CD8-positive, alpha-beta memory T cell (primary cell): ENCODE results near the gene PITPNB. TPM values are rescaled to one million over a fixed set of nuclear protein-coding genes. Genes with fewer than 3 reads are reported as not detected.

Experiments used
- CTCF ChIA-PET: fragments of 350-600 bp; sonication (Branson Sonifier 250); formaldehyde crosslinking; loops from one replicate; lab custom pipeline; 2021; ENCODE audit warnings: antibody characterized with exemption; lab: Charles Lee
- POLR2A ChIA-PET: fragments of 350-600 bp; sonication (Branson Sonifier 250); formaldehyde crosslinking; loops from one replicate; lab custom pipeline; 2021; ENCODE audit warnings: antibody characterized with exemption; lab: Charles Lee
- DNase-seq, 5 donors: peaks; one replicate each; pipeline versions ENCODE4 v3.0.0 to v3.0.0-alpha.2; 2020 to 2022; ENCODE audit warnings: mixed read lengths in 1 of 5
- H3K27ac ChIP-seq: one replicate; pipeline ENCODE4 v1.7.0; 2013; ENCODE audit warnings: low read depth, mild to moderate bottlenecking, low read length, moderate library complexity
- H3K27me3 ChIP-seq: 2 replicates; pipeline ENCODE4 v1.7.0; 2013; ENCODE audit warnings: low read length, mild to moderate bottlenecking; ENCODE audit not compliant: insufficient read depth, poor library complexity, severe bottlenecking
- H3K36me3 ChIP-seq: 2 replicates; pipeline ENCODE4 v1.7.0; 2013; ENCODE audit warnings: mild to moderate bottlenecking, low read length, moderate library complexity; ENCODE audit not compliant: insufficient read depth
- H3K4me1 ChIP-seq: 2 replicates; pipeline ENCODE4 v1.7.0; 2013; ENCODE audit warnings: mild to moderate bottlenecking, low read length, moderate library complexity; ENCODE audit not compliant: insufficient read depth
- H3K4me3 ChIP-seq: 2 replicates; pipeline ENCODE4 v1.7.0; 2013; ENCODE audit warnings: mild to moderate bottlenecking, low read length
- H3K9me3 ChIP-seq: 2 replicates; pipeline ENCODE4 v1.7.0; 2013; ENCODE audit warnings: mild to moderate bottlenecking, low read length
- H3K27ac Mint-ChIP-seq, 8 donors: one replicate each; pipeline ENCODE4 v1.8.0; 2020 to 2021; ENCODE audit warnings: mixed read lengths in 8 of 8, mild to moderate bottlenecking in 6 of 8, inconsistent platforms in 3 of 8, moderate library complexity in 3 of 8
- H3K27me3 Mint-ChIP-seq, 2 donors: one replicate each; pipeline ENCODE4 v1.8.0; 2020 to 2021; ENCODE audit warnings: mixed read lengths in 2 of 2, mild to moderate bottlenecking in 1 of 2, moderate library complexity in 1 of 2
- H3K36me3 Mint-ChIP-seq, 3 donors: one replicate each; pipeline ENCODE4 v1.8.0; 2020 to 2021; ENCODE audit warnings: mixed read lengths in 3 of 3, inconsistent platforms in 1 of 3, mild to moderate bottlenecking in 1 of 3
- H3K4me1 Mint-ChIP-seq, 3 donors: one replicate each; pipeline ENCODE4 v1.8.0; 2020 to 2021; ENCODE audit warnings: mixed read lengths in 3 of 3, inconsistent platforms in 1 of 3, mild to moderate bottlenecking in 1 of 3
- H3K4me3 Mint-ChIP-seq, 7 donors: one replicate each; pipeline ENCODE4 v1.8.0; 2020 to 2021; ENCODE audit warnings: mixed read lengths in 7 of 7, mild to moderate bottlenecking in 6 of 7, moderate library complexity in 4 of 7, inconsistent platforms in 2 of 7
- H3K9me3 Mint-ChIP-seq, 5 donors: one replicate each; pipeline ENCODE4 v1.8.0; 2020 to 2022; ENCODE audit warnings: mixed read lengths in 5 of 5, mild to moderate bottlenecking in 3 of 5, moderate library complexity in 2 of 5, inconsistent platforms in 1 of 5
- polyA plus RNA-seq: library from polyadenylated mRNA; unstranded; fragments of 300-500 nt; fragmentation: Illumina TruSeq; gene quantifications from one replicate; pipeline ENCODE4 v1.2.3, GENCODE V29; 2021
- total RNA-seq, 2 experiments: library from RNA; stranded (reverse); gene quantifications; one replicate each; pipeline ENCODE4 v1.2.3, GENCODE V29; 2021

PITPNB gene
- total and polyA plus RNA-seq, 3 experiments from 2014 or later, result 64.3 to 175 (median 165) TPM

DNA sequence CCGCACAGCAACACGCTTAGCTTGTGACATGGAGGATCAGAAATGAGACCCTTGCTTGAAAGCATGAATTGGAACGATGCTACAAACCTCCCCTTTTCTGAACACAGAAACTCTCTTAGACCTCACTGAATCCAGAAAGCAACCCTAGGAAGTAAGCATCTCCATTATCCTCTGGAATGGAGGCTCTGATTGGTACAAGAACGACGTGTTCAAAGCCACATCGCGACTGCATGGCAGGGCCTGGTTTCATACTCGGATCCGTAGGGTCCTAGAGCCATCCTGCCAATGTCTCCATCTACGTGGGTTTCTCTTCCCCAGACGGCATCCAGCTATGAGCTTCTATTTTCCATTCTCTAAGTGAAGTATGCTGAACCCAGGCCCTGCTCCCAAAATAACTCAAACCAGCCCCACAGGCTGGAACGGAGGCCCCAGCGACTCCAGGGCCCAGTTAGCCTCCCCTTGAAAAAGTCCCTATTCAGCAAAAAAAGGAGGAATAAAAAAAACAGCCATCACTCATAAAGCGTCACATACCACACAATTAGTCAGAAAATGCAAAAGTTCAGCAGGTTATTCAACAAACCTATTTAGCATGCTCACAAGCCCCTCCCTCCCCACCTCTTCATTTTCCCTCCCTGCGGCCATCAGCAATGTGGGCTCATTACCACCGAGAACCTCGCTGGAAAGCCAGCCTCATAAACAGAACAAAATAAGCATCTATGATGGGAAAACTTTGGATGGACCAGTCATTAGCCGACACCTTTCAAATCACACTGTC, 110.4 kb downstream of the PITPNB start:
- Histone ChIP-seq H3K4me3 (no peak overlapping the region), H3K27me3 (peaks cover 14% of the 10 kb centered on the region), H3K36me3 (no peaks in the 10 kb centered on the region), H3K27ac (no peak overlapping the region), H3K4me1 (peaks cover 4% of the 10 kb centered on the region), H3K9me3 (no peaks in the 10 kb centered on the region)
- CTCF ChIA-PET, result interaction anchor here (1.7 kb wide), 1 partner anchor 35 kb away, joined by 3 read pairs; no protein-coding TSS in a partner anchor
- peaks cover 17 to 40% of the 10 kb centered on the region in 2 donors for H3K27me3 Mint-ChIP-seq
- peaks cover 5 to 9% (median 6%) of the 10 kb centered on the region in 3 donors for H3K4me1 Mint-ChIP-seq
- POLR2A ChIA-PET, result no interaction called here
- no peaks in the 10 kb centered on the region for H3K9me3 Mint-ChIP-seq
- peak overlapping the region in 1 of 8 donors; percentile 15 for H3K27ac Mint-ChIP-seq
- no peaks in the 10 kb centered on the region for H3K36me3 Mint-ChIP-seq
- H3K4me3 Mint-ChIP-seq, result peak overlapping the region in 1 of 7 donors; percentile 15
- no peak for DNase-seq

DNA sequence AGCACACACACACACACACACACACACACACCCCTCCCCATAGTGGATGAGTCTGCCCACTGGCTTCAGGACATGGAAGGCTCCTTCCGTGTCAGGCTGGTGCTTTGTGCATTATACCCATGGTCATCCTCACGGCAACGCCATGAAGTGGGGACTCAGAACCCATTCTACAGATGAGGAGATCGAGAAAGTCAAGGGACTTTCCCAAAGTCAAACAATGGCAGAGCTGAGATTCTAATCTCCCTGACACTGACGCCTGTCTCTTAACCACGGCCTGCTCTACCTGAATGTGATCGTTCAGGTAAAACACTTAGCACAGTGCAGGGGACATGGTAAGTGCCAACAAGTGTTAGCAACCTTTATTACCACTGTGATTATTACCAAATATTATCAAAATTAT, 113.2 kb downstream of the PITPNB start:
- Histone ChIP-seq H3K4me1 (peaks cover 9% of the 10 kb centered on the region), H3K36me3 (no peaks in the 10 kb centered on the region), H3K27ac (no peak overlapping the region), H3K27me3 (peaks cover 14% of the 10 kb centered on the region), H3K4me3 (no peak overlapping the region), H3K9me3 (no peaks in the 10 kb centered on the region)
- H3K27ac Mint-ChIP-seq, result no peak overlapping the region
- H3K4me1 Mint-ChIP-seq, result peaks cover 17 to 21% (median 19%) of the 10 kb centered on the region in 3 donors
- H3K36me3 Mint-ChIP-seq, result no peaks in the 10 kb centered on the region
- CTCF ChIA-PET, result interaction anchor here (1.1 kb wide), 1 partner anchor 1127 kb away, joined by 3 read pairs; no protein-coding TSS in a partner anchor
- peaks cover 0 to 3% (median 0%) of the 10 kb centered on the region in 5 donors for H3K9me3 Mint-ChIP-seq
- POLR2A ChIA-PET, result no interaction called here
- peak overlapping the region in 1 of 7 donors; percentile 83 for H3K4me3 Mint-ChIP-seq
- no peak for DNase-seq
- peaks cover 19 to 40% of the 10 kb centered on the region in 2 donors for H3K27me3 Mint-ChIP-seq

DNA sequence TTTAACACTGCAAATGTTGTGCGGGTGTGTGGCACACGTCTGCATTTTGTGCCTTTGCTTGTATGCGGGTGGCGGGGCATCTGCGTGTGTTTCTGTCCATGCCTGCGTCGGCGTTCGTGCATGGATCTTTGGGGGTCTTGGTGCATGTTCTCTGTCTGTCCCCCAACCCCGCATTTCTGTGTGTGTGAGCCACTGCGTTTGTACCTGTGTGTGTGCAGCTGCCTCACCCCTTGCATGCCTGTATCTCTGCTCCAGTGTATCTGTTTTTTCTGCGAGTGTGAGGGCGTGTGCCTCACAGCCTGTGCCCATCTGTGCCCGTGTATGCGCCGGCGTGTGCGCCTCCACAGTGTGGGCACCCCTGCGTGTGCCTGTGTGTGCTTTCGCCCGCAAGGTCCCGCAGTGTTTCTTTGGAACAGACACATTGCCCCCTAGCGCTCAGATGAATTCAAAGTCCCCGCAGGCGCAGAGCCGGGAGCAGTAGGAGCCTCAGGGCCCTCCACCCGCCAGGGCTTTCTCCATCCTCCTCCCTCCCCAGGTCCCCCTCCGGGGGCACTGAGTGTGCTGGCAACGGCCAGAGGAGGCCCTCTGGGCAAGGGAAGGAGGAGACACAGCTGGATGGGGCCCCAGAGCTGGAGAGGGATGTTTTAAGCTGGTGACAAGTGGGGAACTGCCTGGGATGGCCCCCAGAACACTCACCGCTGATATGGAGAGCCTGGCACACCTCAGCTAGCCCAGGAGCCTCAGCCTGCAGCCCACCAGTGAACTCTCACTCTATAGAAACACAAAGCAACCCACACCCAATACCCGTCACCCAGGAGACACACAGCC, 114.4 kb downstream of the PITPNB start:
- no peaks in the 10 kb centered on the region for H3K9me3 ChIP-seq
- peaks cover 19% of the 10 kb centered on the region for H3K27me3 ChIP-seq
- Mint-ChIP-seq H3K27me3 (peaks cover 19 to 40% of the 10 kb centered on the region in 2 donors), H3K36me3 (no peaks in the 10 kb centered on the region), H3K4me1 (peaks cover 17 to 24% (median 21%) of the 10 kb centered on the region in 3 donors), H3K27ac (no peak overlapping the region), H3K4me3 (peak overlapping the region in 6 of 7 donors; percentile 64 to 89 (median 68)), H3K9me3 (peaks cover 0 to 3% (median 0%) of the 10 kb centered on the region in 5 donors)
- CTCF ChIA-PET, result no interaction called here
- no peak overlapping the region for H3K4me3 ChIP-seq
- peak in 3 of 5 donors; percentile 16 to 57 (median 36) for DNase-seq
- no peaks in the 10 kb centered on the region for H3K36me3 ChIP-seq
- POLR2A ChIA-PET, result no interaction called here
- H3K27ac ChIP-seq, result no peak overlapping the region
- H3K4me1 ChIP-seq, result peaks cover 9% of the 10 kb centered on the region

DNA sequence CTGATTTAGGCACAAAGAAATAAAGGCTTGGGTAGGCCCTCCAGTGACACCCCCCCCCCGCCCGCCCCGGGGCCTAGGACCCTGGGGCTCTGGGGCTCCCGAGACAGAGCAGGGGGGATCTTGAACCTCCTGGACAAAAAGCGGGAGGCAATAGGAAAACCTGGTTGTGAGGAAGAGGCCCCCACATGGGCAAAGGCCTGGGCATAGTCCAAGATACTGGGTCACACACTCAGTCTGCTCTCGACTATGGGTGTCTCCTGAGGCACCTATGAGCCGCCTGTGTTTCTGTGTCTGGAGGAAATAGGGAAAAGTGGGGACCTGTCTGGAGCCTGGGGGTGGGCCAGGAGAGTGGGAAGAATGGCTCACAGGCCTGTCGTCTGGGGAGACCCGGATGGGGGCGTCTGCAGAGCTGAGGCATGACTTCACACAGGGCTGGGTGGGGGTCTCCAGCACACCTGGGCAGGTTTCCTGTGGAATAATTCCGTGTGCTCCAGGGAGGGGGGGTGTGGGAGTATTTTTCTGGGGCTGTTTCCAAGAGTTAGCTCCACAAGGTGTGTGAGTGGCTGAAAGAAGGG, 115.1 kb downstream of the PITPNB start:
- Histone ChIP-seq H3K36me3 (no peaks in the 10 kb centered on the region), H3K27me3 (peaks cover 19% of the 10 kb centered on the region), H3K4me1 (peaks cover 9% of the 10 kb centered on the region), H3K9me3 (no peaks in the 10 kb centered on the region), H3K27ac (no peak overlapping the region), H3K4me3 (no peak overlapping the region)
- ChIA-PET CTCF (no interaction called here), POLR2A (no interaction called here)
- H3K27me3 Mint-ChIP-seq, result peaks cover 18 to 35% of the 10 kb centered on the region in 2 donors
- no peaks in the 10 kb centered on the region for H3K36me3 Mint-ChIP-seq
- peaks cover 17 to 24% (median 21%) of the 10 kb centered on the region in 3 donors for H3K4me1 Mint-ChIP-seq
- H3K27ac Mint-ChIP-seq, result no peak overlapping the region
- DNase-seq, result no peak
- peak overlapping the region in 1 of 7 donors; percentile 89 for H3K4me3 Mint-ChIP-seq
- H3K9me3 Mint-ChIP-seq, result peaks cover 0 to 3% (median 0%) of the 10 kb centered on the region in 5 donors

DNA sequence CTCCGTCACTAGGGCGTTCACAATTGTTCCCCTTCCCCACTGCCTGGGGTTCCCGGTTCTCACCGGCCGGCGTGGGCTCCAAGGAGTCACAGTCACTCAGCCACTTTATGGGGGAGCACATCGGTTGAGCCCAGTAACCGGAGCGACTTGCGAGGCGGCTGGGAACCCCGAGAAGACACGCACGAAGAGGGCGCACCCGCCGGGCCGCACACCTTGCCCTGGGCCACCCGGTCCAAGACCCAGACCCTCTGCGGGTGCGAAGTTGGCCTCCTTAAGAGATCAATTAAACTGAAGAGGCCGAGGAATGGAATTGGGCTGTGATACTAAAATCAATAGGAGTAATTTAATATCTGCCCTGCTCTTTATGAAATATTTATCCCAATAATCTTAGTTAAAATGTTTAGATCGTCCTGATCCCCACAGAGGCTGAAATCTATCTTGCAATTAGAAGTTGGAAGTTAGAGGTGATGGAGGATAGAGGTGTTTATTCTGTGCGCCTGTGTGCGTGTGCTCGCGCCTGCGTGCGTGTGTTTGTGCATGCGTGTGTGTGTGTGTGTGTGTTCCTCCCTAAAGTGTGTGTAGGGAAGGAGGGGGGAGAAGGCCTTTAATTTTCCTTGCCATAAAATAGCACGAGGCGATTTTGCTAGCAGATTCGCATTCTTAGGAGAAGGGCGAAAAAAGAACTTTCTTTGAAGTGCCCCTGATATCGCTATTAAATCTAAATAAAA, 116.5 kb downstream of the PITPNB start:
- Histone ChIP-seq H3K27me3 (peaks cover 19% of the 10 kb centered on the region), H3K9me3 (no peaks in the 10 kb centered on the region), H3K4me3 (peak overlapping the region; percentile 65), H3K36me3 (no peaks in the 10 kb centered on the region), H3K4me1 (peaks cover 9% of the 10 kb centered on the region), H3K27ac (no peak overlapping the region)
- DNase-seq, result no peak
- CTCF ChIA-PET, result no interaction called here
- H3K27ac Mint-ChIP-seq, result peak overlapping the region in 2 of 8 donors; percentile 43 to 85
- peaks cover 17 to 24% (median 21%) of the 10 kb centered on the region in 3 donors for H3K4me1 Mint-ChIP-seq
- H3K4me3 Mint-ChIP-seq, result peak overlapping the region; percentile 87 to 95 (median 88)
- H3K27me3 Mint-ChIP-seq, result peaks cover 11 to 26% of the 10 kb centered on the region in 2 donors
- POLR2A ChIA-PET, result no interaction called here
- no peaks in the 10 kb centered on the region for H3K36me3 Mint-ChIP-seq
- H3K9me3 Mint-ChIP-seq, result peaks cover 0 to 3% (median 0%) of the 10 kb centered on the region in 5 donors

Other genes with a start within 250 kb of the PITPNB start
- gene MN1, start 117.5 kb downstream of the PITPNB start, total RNA-seq, result under 1 TPM; 0.04 to 0.13 TPM
- not detected for gene MN1, start 117.5 kb downstream of the PITPNB start, polyA plus RNA-seq